Psoas muscle (tissue), 8 donors: ENCODE data around the gene CD248. TPM values are rescaled to one million over a fixed set of nuclear protein-coding genes. Genes with fewer than 3 reads are reported as not detected.

Source experiments
- ATAC-seq, 4 donors: fragments of 200-7000 bp; cut with Tn5 transposase; one replicate each; pipeline ENCODE4 v1.9.1; 2020; ENCODE audit warnings: moderate library complexity in 3 of 4, mild to moderate bottlenecking in 2 of 4
- DNase-seq, 2 donors: peaks; one replicate each; pipeline ENCODE4 v3.0.0-alpha.2; 2020
- H3K27ac ChIP-seq: fragments of 200-600 bp; one replicate; pipeline ENCODE4 v1.8.0; 2022
- H3K27me3 ChIP-seq, 3 donors: fragments of 200-600 bp in 1 of 3; one replicate each; pipeline versions ENCODE4 v1.6.1 to v1.8.0; 2013 to 2022; ENCODE audit warnings: low read length in 2 of 3, mild to moderate bottlenecking in 2 of 3, moderate library complexity in 1 of 3; ENCODE audit not compliant: insufficient read depth in 3 of 3
- H3K36me3 ChIP-seq, 2 donors: fragments of 200-600 bp in 1 of 2; one replicate each; pipeline versions ENCODE4 v1.6.1 to v1.8.0; 2013 to 2022; ENCODE audit warnings: low read depth in 1 of 2, mild to moderate bottlenecking in 1 of 2, moderate library complexity in 1 of 2; ENCODE audit not compliant: insufficient read depth in 1 of 2
- H3K4me1 ChIP-seq: fragments of 200-600 bp; one replicate; pipeline ENCODE4 v1.8.0; 2022
- H3K4me3 ChIP-seq: fragments of 200-600 bp; one replicate; pipeline ENCODE4 v1.8.0; 2022; ENCODE audit warnings: mild to moderate bottlenecking
- H3K9me3 ChIP-seq: fragments of 200-600 bp; one replicate; pipeline ENCODE4 v1.8.0; 2022
- CTCF ChIP-seq: fragments of 200-600 bp; IDR thresholded peaks from one replicate; pipeline ENCODE4 v1.8.0; 2022; ENCODE audit warnings: antibody characterized with exemption
- WGBS, 3 donors: extraction: QIAGEN DNeasy Blood & Tissue Kit; methylation state at CpG; one replicate each; pipeline versions ENCODE4 v1.1.6 to v1.1.7; 2013; 5-methylcytosine and 5-hydroxymethylcytosine counted together
- intact Hi-C, 2 donors: fragments of 100-400 bp; cut with DNase I; formaldehyde crosslinking; loops; one replicate each; pipeline versions ENCODE4 v1.11.0 to v1.14.2; 2022
- polyA plus RNA-seq, 3 donors: library from polyadenylated mRNA; stranded (reverse); fragments of 200-250 nt; gene quantifications; one replicate each; pipeline ENCODE4 v1.2.3, GENCODE V29; 2013
- total RNA-seq, 4 donors: library from RNA; stranded (reverse); fragmentation: NEBNext Ultra II Directional in 2 of 4; extraction: Animal tissue kit (Norgen Biotek cat#: 25700) in 2 of 4; gene quantifications; one replicate each; pipeline versions ENCODE4 v1.2.1 to v1.2.4, GENCODE V29; 2021 to 2023
- donor health status: healthy with polysubstance abuse.
- donor health status: DM: no; HTN: no; CAD: no; lungs with moderate emphysema.
- donor health status: Bipolar disorder and iron deficiency.
- donor health status: healthy.
- donor health status: DM: yes; HTN: yes; CAD: no.
- donor health status: DM: no; HTN: no; CAD: no.
- donor health status: DM: no; HTN: no; CAD: no.
- donor health status: DM: yes; HTN: yes; CAD: no.

CD248 gene
- total and polyA plus RNA-seq, 7 donors = 2.9 to 10.7 (median 8.8) TPM

- intact Hi-C loops = no loop called here
- Histone ChIP-seq H3K4me3 (peak within 1 kb of the TSS; percentile 65), H3K36me3 (peaks cover 0 to 1% of the 10 kb centered on the region in 2 donors), H3K9me3 (no peaks in the 10 kb centered on the region), H3K4me1 (peaks cover 16% of the 10 kb centered on the region), H3K27me3 (peaks cover 0 to 40% (median 14%) of the 10 kb centered on the region in 3 donors), H3K27ac (no peak within 1 kb of the TSS)
- no peak for DNase-seq
- WGBS, 3 donors = 2 to 3% (median 2%) methylated on average over 39 to 93 of the region's 95 CpGs
- ATAC-seq = no peak
- TF ChIP-seq CTCF = no peak
Measured at GRCh38 chr11:66291706-66292542, 24.9 kb downstream of the CD248 start, which contains the start of gene TMEM151A. Gene TMEM151A, plus strand, starts transcription at chr11:66291894. Its CDS starts 120 bp downstream, at chr11:66292014.

- TF ChIP-seq CTCF = no peak
- Histone ChIP-seq H3K36me3 (peaks cover 0 to 8% of the 10 kb centered on the region in 2 donors), H3K4me3 (peak overlapping the region; percentile 65), H3K9me3 (no peaks in the 10 kb centered on the region), H3K27ac (no peak overlapping the region), H3K27me3 (peaks cover 0 to 40% (median 14%) of the 10 kb centered on the region in 3 donors), H3K4me1 (peaks cover 16% of the 10 kb centered on the region)
- no peak for DNase-seq
- ATAC-seq = no peak
- intact Hi-C loops = no loop called here
- WGBS, 3 donors = 15 to 20% (median 16%) methylated on average over 10 to 16 of the region's 16 CpGs
Measured at GRCh38 chr11:66291303-66291705, 25.5 kb downstream of the CD248 start.

GRCh38 chr11:66290330-66290621, 26.6 kb downstream of the CD248 start:
- WGBS, 3 donors = 76 to 78% (median 77%) methylated on average over 2 of the region's 2 CpGs
- Histone ChIP-seq H3K27me3 (peaks cover 0 to 36% (median 14%) of the 10 kb centered on the region in 3 donors), H3K4me3 (no peak overlapping the region), H3K36me3 (peaks cover 0 to 18% of the 10 kb centered on the region in 2 donors), H3K9me3 (no peaks in the 10 kb centered on the region), H3K4me1 (peaks cover 16% of the 10 kb centered on the region), H3K27ac (no peak overlapping the region)
- no peak for TF ChIP-seq CTCF
- DNase-seq (no peak), ATAC-seq (no peak)
- intact Hi-C loops = no loop called here

GRCh38 chr11:66289548-66290329, 27.1 kb downstream of the CD248 start:
- ATAC-seq (peak; percentile 26 to 50 (median 46)), DNase-seq (peak in 1 of 2 donors; percentile 72)
- 9 to 11% (median 10%) methylated on average over 32 to 36 of the region's 36 CpGs for WGBS, 3 donors
- Histone ChIP-seq H3K27ac (peak overlapping the region; percentile 95), H3K36me3 (peaks cover 0 to 23% of the 10 kb centered on the region in 2 donors), H3K4me3 (peak overlapping the region; percentile 96), H3K9me3 (no peaks in the 10 kb centered on the region), H3K4me1 (peaks cover 16% of the 10 kb centered on the region), H3K27me3 (peaks cover 0 to 30% (median 11%) of the 10 kb centered on the region in 3 donors)
- intact Hi-C loops = no loop called here
- TF ChIP-seq CTCF = no peak
